HG03460 (cell line): ENCODE data around the gene KCNA10.
A peak's percentile ranks its signal among the peaks of the same experiment; 100 is the strongest.

ENCODE experiments used
- ATAC-seq: cut with Tn5 transposase; IDR thresholded peaks from one replicate; pipeline ENCODE4 v1.9.1; 2021; ENCODE audit not compliant: unreplicated experiment

Gene KCNA10

DNA sequence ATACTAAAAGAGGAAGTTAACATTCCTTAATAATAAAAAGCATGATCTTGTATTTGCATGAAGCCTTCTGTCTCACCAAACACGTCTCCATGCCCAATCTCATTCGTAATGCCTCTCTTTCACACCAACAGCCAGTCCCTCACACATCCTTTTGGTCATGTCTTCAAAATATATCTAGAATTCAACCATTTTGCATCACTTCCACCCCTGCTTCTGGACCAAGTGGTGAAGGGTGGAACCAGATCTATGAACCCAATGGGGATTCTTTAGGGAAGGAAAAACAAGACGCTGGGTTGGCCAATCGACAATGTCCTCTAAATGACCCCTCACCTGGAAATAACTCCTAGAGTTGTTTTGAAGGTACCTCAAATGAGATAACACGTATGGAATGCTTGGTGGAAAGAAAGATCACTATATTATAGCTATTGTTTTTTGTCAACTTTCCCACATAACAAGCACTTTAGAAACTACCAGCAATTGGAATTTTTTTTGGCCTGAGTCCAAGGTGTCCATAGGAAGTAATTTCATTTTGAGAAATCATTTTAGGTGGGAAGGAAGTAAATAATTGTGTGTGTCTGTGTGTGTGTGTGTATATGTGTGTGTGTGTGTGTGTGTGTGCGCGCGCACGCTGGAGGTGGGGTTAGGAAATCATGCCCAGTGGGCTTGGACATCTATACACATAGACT lies at the start of gene KCNA10:
KCNA10 (minus strand) TSS at position 51 of the 686 bp plus-strand sequence. CDS start 388 bp downstream, outside the sequence.
- no peak for ATAC-seq

DNA sequence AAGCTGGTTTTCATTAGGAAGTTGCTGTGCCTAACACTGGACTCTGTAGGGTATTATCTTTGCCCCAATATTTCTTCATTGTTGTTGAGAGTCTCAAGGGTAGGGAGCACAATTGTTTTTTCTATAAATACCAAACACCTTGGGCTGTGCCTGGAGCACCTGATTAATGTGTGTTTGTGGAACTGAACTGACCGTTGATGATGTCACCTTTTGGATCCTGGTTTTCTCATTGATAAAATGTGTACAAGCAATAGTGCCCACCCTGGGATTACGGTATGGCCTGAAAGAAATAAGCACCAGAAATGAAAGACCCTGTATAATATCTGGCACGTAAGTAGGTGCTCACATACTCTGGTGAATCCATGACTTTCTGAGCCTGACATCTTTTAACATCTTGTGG lies 47.9 kb upstream of the KCNA10 start:
- ATAC-seq: no peak

DNA sequence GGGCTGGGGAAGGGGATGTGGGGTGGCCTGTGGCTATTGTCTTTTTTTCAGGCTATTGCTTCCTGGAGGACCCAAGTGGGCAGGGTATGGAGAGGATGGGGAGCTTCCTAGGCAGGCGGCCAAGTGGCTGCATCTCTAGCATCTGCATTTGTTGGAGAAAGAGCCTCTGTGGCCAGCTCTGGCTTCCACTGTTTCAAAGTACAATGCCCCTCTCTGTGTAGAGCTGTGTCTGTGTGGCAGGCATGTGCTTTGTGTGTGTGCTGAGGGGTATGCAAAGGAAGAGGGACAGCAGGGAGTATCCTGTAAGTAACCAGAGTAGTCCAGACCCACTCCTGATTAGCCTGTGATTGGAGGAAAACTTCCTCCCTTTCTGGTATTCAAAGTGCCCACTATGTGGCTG lies 46.6 kb upstream of the KCNA10 start:
- ATAC-seq: no peak

DNA sequence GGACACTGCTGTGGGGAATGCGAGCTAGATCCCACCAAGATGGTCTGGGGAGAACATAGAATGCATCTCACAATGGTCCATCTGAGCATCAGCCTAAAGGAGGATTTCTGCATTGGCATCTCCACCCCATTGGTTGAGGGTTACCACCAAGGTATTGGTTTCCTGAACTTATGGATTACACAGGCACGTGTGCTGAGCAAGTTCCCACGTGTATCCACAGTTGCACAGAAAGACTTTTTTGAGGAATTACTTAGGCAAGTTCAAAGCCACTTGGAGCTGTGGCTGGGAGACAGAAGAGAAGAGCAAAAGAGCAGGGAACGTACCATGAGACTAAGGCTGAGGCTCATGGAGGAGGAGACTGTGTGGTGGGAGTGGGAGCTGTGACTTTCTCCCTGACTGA lies 44.1 kb upstream of the KCNA10 start:
- no peak for ATAC-seq

DNA sequence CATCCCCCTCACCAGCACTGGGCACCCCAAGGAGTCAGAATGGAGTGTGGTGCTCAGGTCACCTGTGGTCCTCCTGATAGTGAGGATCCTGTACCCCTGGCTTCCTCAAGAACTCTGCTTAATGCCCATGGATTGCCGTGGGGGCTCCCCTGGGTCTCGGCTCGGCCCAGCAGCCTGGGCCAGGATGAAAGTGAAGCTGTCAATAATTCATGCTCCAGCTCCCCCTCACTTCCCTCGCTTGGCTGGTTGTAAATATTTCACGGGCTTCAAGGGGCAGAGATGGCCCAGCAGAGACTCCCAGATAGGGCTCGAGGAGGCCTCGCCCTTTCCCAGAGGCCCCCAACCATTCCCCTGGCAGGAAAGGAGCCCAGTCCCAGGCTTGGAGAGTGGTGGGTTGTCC lies 42.6 kb upstream of the KCNA10 start:
- ATAC-seq: no peak

DNA sequence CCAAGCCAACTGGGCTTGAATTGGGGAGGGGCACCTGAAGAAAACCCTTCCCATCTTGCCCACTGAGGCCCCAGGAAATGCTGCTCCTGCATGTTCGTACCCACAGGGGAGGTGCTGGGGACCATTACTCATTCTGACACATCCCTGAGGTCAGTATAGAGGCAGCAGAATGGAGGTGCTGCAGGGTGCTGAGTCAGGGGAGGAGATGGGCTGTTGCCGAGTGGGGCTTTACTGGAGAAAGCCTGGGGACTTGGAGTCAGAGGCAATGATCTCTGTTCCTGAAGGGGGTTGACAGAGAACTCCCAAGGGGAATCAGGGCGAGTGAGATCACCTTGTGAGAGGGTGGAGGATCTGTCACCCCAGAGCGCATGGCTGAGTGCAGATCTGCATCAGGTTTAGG lies 40.2 kb upstream of the KCNA10 start:
- ATAC-seq: no peak

DNA sequence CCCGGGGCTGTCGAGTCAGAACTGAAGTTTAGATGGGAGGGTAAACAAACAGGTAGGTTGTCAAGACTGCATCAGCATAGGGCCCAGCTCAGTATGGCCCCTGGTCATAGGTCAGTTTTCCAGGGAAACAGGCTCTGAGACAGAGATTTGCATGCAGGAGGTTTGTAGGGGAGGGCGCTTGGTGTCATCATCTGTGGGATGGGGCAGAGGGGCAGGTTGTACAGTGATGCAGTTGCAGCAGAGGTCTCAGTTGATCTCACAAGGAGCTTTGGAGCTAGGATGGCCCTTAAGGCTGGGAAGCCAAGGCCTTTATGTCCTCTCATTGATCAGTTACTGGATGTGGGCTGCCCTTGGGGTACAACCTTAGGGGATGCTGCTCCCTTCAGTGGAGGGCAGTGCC lies 38.5 kb upstream of the KCNA10 start:
- ATAC-seq: no peak

DNA sequence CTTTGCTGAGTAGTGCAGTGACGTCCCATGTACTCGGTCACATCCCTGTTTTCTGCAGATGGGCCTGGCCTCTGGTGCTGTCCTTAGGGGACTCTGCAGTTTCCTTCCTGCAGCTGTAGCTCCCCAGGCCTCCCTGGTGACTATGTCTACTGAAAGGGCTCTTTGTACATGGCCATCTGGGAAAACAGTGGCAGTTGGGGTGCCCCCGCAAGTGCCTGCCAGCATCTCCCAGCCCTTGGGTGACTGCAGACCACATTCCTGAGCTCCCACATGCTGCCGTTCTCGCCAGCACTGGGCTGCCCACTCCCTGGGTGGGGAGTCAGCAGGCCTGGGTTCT lies 37.5 kb upstream of the KCNA10 start:
- no peak for ATAC-seq

DNA sequence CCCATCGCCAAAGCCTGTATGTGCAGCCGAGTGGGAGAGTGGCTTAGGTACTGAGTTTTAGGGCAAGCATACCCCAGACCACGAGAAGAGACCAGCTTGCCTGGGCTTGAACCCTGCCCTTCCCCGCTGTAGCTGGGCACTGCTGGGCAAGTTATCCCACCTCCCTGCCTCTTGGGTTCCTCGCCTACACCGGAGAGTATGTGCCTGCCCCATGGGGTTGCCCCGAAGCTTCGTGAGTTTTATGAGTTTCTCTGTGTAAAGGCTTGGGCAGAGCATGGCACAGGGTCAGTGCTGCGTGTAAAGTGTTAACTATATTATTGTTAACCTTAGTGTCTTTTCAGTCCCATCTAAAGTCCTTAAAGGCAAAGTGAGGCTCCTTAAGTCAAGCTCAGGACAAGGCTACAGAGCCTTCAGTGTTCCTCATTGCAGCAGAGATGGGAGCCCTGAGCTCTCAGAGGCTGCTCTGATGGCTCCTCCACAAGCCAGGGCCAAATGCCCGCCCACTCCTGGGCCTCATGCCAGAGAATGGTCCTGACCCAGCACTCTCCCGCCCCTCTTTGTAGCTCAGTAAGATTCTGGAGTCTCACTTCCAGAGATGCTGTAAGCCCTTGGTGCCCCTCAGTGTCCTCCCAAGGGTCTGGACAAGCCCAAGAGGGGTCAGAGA lies 37.0 kb upstream of the KCNA10 start:
- ATAC-seq: no peak

DNA sequence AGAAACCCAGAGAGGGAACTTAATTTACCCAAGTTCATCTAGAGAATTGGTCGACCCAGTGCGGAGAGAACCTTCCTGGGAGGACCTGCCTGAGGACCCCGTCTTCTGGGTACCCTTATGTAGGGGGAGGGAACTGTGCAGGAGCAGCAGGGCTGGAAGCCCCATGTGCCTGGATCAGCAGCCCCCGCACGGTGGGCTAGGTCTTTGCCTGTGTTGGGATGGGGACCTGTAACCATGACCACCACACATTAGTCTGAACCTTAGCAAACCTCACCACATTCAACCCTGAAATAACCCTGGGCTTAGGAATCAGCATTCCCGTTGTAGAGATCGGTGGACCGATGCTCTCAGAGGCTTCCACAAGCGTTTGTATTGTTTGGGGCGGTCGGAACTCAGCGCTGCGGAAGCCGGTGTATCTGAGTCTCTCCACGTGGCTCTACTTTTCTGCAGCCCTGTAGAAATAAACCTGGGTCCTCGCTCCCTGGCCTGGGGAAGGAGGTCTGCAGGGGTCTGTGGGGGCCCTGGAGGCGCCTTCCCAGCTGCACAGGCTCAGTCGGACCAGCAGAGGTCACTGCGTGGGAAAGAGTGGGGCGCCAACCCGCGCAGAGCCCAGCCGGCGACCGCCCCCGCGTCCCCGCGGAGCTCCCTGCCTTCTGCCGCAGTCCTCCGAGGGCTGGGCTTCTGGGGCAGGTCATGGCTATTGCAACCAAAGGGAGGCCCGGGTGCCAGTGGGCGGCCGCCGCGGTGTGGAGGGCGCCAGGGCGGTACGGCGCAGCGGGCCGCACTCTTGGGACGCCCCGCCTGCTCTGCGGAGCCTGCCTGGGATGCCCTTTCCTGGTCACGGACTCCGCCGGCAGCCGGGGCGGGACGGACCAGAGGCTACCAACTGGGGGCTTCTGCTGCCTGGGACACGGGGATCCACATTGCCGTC lies 36.2 kb upstream of the KCNA10 start:
- ATAC-seq: peak; percentile 54

DNA sequence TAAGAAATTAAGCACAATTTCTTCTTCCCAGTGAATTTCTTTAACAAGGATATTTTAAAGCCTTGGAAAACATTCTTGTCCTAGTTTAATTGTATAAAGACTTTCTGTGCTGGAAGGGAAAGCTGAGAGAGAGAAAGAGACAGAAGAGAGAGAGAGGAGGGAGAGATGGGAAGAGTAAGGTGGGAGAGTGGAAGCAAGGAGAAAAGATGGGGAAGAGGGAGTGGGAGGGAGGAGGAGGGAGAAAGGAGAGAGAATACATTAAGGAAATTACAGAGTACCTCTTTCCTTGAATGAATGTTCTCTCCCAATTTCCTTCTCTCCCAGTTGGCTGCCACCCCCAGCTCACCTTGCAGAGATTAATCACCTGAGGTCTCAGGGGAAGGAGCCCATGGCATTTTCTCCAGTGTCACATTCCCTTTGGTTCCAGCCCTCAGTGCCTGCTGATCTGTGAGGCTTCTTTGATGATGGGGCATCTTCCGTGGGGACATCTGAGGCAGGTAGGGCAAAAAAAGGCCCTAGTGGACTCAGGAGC lies 32.4 kb upstream of the KCNA10 start:
- ATAC-seq: no peak

DNA sequence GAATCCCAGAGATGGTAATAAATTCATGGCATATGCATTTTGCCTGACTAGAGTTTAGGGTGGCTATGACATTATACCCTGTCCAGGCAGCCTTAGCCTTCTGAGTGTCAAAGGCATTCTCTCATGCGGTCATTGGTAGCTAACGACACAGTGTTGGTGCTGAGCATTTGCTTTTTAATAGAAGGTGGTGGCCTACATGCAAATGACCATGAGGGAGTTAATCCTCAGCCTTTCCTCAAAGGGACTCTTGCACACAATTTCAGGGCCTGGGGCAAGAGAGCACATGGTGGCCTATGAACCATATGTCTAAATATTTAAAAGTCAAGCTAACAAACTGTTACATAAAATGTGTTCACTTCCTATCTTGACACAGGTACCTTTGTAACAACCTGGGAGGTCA lies 30.9 kb upstream of the KCNA10 start:
- ATAC-seq: no peak

DNA sequence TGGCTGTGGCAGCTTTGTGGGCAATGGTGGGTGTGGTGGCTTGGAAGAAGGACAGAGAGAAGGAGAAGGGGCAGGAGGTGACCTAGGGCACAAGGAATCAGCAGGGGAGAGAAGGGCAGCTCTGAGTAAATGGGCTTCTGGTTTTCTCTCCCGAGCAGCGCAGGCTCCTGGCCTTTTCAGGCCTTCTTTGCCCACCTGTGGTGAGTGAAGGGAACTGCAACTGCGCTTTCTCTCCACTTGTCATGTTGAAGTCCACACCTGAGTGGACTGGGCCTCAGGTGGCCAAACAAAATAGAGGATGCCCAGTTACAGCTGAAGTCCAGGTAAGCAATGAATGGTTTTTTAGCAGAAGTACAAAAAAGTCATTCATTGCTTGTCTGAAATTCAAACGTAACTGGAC lies 29.4 kb upstream of the KCNA10 start:
- no peak for ATAC-seq

DNA sequence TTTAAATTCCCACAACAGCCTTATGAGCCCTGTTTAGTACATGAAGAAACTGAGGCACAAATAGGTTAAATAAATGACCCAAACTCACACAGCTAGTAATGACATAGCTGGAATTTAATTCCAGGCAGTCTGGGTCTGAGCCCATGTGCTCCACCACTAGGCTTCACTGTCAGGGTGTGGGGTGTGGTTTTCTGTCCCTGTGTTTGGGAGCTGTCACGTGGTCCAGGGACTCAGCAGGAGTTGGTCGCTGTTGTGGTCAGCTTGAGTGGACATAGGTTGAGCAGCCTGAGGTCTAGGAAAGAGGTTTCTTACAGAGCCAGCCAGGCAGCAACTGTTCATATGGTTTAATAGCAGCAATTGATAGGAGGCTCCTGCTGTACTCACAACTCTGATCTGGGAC lies 28.0 kb upstream of the KCNA10 start:
- no peak for ATAC-seq

DNA sequence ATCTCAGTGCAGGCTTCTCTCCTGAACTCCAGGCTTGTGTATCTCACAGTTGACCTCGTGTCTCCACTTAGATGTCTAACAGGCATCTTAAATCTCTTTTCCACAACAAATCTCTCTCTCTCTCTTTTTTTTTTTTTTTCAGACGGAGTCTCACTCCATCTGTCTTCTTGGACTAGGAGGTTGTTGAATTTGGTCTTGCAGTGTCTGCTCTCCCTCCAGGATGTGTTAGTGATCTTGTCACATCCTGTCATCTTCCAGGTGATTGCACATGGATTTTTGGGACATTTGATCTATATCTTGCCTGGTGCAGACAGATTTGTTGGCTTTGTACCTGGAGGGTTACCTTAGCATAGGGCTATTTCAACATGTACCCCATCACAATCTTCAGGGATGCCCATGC lies 26.5 kb upstream of the KCNA10 start:
- no peak for ATAC-seq

DNA sequence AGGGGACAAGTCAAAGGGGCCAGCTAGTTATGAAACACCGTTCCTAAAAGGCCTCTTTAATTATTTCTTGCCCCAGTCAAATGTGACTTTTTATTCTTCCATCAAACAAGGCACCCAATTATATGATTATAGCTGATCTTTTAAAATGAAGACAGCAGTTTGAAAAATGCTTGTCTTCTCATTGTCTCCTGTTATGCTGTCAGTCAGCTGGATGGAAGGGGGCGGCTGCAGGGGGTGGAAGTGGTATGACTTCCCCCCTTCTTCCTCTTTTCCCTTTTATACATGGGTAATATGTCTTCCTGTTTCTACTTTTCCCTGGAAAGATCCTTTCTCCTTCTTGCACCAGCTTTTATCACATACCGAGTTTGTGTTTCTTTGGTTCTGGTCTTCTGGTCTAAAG lies 25.8 kb upstream of the KCNA10 start:
- ATAC-seq: no peak

DNA sequence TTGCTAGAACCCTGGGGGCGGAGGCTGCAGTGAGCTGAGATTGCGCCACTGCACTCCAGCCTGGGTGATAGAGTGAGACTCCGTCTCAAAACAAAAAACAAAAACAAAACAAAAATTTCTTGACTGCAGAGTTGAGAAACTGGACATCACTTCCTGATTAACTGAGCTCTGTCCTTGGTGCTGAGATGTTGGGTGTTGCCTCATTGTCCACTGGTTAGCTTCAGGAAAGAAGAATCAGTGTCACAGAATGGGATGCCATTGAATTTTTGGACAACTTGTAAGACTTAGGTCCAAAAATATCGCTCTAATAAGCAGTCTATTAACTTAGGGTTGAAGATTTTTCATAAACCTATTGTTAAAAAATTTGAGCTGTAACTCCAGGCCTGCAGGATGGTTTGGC lies 23.8 kb upstream of the KCNA10 start:
- ATAC-seq: no peak

DNA sequence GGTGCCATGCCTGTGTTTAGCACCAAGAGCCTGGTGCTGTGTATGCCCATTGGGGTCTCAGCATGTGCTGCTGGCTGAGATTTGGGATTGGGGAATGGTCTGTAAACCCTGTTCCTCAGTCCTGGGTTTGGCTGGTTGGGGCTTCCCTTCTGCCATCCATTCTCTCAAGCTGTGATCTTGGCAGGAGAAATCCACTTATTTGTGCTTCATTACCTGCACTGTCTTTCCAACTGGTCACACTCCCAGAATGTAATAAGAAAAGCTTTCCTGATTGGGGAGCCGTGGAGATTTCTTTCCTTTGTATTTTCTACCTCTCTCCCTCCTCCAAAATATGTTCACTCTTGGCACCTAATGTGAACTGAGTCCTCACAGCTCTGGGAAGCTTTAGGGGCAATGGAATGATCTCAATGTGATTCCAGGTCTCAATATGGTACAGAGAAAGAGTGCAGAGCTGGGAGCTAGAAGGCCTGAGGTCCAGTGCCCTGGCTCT lies 23.0 kb upstream of the KCNA10 start:
- ATAC-seq: no peak

DNA sequence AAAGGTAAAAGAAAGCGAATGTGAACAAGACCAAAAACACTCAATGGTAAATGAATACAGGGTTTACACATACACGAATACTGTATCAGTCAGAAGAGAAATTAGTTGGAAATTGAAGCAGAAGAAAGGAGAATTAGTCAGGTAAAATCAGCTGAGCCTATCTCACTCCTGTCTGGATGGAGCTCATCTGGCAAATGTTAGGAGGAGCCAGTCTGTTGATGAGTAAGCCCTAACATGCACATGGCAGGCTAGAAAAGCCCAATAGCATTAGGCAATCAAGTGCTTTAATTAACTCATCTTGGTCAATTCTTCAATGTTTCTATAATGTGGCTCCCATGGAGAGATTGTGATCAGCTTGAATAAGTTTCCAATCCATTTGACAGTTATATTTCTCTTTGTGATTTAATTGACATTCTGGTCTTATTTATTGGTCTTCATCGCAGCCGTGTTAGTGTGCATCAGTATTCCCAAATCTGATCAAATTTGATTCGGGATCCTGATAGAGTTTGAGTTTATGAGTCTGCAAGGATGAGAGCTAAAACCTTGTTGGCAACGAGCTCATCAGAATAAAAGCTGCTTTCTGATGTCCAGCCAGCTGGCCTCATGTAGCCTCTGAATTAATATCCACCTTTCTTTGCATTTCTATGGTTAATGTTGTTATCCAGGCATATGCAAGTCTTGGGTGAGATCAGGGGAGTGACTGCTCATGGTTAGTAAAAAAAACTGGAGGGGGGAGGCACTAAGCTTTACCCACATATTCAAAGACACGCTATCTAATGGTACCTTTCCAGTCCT lies 22.1 kb upstream of the KCNA10 start:
- ATAC-seq: no peak

DNA sequence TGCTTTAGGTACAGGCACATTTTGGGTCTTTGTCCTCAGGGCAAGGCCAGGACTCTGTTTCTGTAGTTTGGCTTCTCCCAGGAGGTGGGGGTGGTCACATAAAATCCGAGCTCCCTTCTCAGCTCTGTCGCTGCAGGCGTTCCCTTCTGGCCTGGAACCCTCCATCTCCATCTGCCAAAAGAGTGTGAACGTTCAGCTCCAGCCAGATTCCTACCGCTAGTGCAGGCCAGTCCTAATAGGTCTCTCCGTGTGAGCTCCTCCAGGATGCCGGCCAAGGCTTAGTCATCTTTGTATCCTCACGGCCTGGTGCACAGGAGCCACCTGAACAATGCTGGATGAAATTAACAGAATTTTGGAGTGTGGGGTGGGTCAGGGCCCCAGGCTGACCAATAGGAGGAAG lies 19.9 kb upstream of the KCNA10 start:
- ATAC-seq: no peak

DNA sequence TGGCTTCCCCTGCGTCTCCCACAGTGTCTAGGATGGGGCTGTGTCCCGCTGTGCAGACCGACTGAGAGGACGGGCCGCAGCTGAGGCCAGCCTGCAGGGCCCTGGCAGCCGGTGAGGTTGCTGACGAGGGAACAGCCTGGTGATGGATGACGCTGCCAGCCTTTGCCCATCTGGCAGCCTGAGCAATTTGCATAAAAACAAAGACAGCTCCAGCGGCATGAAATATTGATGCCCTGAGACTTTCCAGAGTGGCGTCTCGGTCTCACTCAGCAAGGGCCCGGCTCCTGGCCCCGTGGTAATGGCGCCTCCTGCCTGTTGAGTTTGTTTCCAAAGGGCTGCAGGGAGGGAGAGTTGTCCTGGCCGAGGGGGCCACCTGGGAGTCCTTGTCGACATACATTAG lies 19.1 kb upstream of the KCNA10 start:
- no peak for ATAC-seq
